HG03571 (cell line): ENCODE data around the gene PLAC8L1.
"Not testable (repeated sequence)": the region's sequence is repeated elsewhere in the genome, so short reads cannot be mapped to it uniquely, and the experiment has no call there.

ENCODE experiments used
- ATAC-seq: cut with Tn5 transposase; IDR thresholded peaks from one replicate; pipeline ENCODE4 v1.9.1; 2021; ENCODE audit not compliant: unreplicated experiment

PLAC8L1 gene

DNA sequence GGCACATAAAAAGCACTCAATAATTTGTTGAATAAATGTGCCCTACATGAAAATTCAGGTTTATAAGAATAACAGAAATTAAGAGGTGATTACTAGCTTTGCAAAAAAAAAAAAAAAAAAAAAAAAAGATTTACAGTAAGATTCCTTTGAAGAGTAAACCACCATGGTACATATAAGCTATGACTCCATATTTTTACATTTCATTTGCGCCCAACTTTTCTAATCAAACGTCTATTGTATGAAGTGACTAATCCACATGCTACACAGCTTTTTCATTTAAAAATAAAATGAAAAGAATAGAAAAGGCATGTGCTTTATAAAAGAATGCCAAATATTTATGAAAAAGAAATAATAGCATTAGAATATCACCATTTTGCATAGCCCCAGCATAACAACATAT, at the start of gene PLAC8L1:
PLAC8L1 (minus strand) TSS at position 101 of the 400 bp plus-strand sequence. CDS start 1,266 bp downstream, outside the sequence.
- ATAC-seq, result no peak

GRCh38 chr5:146151970-146152369, 46.6 kb upstream of the PLAC8L1 start:
- no peak for ATAC-seq

GRCh38 chr5:146137967-146138403, 32.6 kb upstream of the PLAC8L1 start:
- ATAC-seq, result no peak

GRCh38 chr5:146130440-146131045, 25.2 kb upstream of the PLAC8L1 start:
- no peak for ATAC-seq

GRCh38 chr5:146126068-146126467, 20.7 kb upstream of the PLAC8L1 start:
- no peak for ATAC-seq

GRCh38 chr5:146124580-146124979, 19.2 kb upstream of the PLAC8L1 start:
- ATAC-seq, result no peak

- not testable (repeated sequence) for ATAC-seq
Measured at GRCh38 chr5:146121451-146121850, 16.1 kb upstream of the PLAC8L1 start.

- no peak for ATAC-seq
Measured at GRCh38 chr5:146118322-146118721, 12.9 kb upstream of the PLAC8L1 start.

DNA sequence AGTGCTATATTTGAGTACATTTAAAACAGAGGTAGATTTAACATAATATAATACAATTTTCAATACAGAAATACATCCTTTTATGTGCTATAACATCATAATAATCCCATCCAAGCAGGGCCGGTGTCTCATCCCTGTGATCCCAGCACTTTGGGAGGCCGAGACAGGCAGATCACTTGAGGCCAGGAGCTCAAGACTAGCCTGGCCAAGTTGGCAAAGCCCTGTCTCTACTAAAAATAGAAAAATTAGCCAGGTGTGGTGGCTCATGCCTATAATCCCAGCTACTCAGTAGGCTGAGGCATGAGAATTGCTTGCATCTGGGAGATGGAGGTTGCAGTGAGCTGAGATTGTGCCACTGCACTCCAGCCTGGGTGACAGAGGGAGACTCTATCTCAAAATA, 11.8 kb upstream of the PLAC8L1 start:
- not testable (repeated sequence) for ATAC-seq

DNA sequence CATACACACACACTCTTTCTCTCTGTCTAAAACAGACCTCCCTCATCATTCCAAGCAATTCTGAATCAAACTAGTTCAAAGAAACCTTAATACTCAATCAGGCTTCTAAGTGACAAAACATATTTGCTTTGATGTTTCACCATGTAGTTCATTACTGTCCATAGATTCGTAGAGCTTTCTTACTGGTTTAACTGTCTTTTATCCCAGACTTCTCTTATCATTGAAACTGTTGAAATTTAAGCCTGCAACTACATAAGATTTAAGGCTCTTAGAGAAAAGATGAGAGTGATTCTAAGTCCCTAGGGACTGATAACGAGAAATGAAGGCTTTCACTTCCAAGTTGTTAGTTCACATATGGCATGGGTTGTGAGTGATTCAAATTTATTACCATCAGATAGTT, 11.0 kb upstream of the PLAC8L1 start:
- no peak for ATAC-seq

DNA sequence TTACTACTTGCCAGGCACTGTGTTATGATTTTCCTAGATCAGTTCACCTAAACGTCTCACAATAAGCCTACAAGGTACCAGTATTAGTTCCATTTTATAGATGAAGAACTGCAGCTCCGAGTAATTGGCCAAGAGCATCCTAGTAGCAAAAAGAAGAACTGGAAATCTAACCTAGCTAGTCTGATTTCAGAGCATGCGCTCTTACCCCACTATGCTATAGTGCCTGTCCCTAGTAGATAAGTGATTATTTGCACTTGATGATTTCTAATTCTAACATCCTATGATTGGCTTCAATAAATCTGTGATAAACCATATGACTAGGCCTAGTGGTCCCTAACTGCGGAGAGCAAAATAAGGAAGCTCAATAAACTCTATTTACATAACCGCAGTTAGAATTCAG, 7.1 kb upstream of the PLAC8L1 start:
- ATAC-seq, result no peak

GRCh38 chr5:146111409-146111808, 6.0 kb upstream of the PLAC8L1 start:
- no peak for ATAC-seq

GRCh38 chr5:146109379-146109778, 4.0 kb upstream of the PLAC8L1 start:
- no peak for ATAC-seq

- not testable (repeated sequence) for ATAC-seq
Measured at GRCh38 chr5:146108870-146109269, 3.5 kb upstream of the PLAC8L1 start.

DNA sequence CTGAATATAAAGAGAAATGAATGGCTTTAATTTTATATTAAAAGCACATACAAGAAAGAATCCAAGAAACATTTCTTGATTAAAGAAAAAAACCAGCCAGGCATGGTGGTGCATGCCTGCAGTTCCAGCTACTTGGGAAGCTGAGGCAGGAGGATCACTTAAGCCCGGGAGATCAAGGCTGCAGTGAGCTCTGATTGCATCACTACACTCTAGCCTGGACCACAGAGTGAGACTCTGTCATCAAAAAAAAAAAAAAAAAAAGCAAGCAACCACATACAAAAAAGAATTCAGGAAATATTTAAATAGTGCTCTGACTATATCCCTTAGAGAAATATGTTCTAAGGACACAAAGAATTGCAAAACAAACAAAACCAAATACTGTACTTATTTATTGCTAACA, 2.5 kb upstream of the PLAC8L1 start:
- ATAC-seq, result no peak

DNA sequence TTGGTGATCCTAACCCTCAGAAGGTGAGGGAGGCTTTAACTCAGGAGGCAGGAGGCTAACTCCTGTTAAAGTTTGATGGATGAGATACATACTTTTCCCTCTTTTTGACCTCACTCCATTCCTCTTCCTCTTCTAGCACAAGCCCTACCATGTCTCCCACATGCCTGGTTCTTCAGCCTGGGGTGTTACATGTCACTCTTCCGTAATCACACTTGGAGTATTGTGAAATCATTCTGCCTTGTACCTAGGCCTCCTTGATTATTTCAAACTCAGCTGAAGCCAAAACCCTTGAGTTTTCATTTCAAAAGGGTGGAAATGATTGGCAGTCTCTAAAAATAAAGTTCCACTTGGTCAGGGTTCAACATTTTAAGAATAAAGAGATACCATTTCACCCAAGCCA, 1.8 kb downstream of the PLAC8L1 start:
- no peak for ATAC-seq

- ATAC-seq, result no peak
Measured at GRCh38 chr5:146101646-146102045, 3.7 kb downstream of the PLAC8L1 start.

DNA sequence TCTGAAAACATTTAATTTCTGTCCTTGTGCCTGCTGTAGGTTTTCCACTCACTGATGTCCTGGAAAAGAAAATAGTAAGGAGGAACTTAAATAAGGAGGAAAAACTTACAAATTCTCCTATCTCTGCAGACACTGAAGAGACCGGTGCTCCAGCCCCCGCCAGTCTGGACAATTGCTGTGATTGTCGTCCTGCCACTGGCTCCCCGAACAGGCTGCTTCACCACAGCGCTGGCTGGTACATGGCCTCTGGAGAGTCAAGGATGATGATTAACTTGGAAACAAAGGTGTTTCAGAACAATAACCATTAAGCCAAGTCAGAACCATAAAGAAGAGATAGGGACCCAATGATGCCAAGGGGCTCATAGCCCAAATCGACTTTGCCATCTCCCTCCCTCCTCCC, 7.3 kb downstream of the PLAC8L1 start:
- ATAC-seq, result no peak

GRCh38 chr5:146091881-146092280, 13.5 kb downstream of the PLAC8L1 start:
- no peak for ATAC-seq

DNA sequence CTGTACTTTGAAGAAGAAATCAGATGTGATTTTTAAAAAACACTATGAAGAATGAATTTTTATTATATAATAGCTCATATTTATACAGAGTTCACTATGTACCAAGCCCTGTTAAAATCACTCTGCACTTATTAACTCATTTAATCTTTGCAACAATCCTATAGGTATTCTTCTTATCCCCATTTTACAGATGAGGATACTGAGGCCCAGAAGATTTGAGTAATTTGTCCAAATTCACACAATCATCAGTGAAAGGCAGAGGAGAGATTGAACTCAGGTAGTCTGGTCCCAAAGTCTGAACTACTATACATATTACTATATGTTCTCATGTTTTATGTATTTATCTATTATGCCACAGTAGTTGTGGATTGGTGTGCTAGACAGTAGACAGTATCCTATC, 16.1 kb downstream of the PLAC8L1 start:
- ATAC-seq, result no peak

GRCh38 chr5:146088098-146088497, 17.3 kb downstream of the PLAC8L1 start:
- no peak for ATAC-seq

DNA sequence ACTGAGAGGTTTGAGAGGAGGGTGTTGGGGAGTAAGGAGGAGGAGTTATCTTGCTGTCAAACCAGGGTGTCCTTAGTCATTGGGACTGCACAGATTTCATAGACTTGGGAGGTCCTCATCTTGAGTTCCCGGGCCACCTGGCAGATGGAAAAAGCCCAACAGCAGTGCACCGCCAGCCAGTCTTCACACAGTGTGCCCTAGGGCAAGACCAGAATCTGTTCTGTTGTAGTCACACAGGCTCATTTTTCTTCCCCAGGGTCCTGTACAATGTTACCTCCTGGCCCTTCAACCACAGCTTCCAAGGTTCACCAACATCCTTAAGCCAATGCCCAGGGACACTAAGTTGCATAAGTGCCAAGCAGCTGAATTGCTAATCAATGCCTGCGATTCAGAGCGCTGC, 21.0 kb downstream of the PLAC8L1 start:
- ATAC-seq, result no peak

DNA sequence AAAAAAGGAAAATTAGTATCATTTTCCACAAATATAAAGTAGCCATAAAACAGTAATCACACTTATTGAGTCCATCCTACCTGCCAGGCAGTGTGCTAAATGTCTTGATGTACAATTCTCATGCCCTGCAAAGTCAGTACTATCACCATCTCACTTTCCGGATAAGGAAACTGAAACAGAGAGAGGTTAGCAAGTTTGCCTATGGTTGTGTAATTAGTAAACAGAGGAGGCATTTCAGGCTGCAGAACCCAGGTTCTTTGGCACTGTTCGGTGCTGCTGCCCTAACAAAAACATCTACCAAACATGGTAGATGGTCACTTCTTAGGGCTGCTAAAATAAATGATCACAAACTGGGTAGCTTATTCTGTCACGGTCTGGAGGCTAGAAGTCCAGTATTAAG, 22.6 kb downstream of the PLAC8L1 start:
- peak; percentile 94 for ATAC-seq
